AG09319 (cell line): ENCODE results near the gene PSTPIP1.

Experiments
- DNase-seq: peaks from one replicate; pipeline ENCODE4 v3.0.0-alpha.2; 2010; ENCODE audit warnings: low read depth; ENCODE audit errors: extremely low read depth
- TF ChIP-seq, protein P1 (sequence below): IDR thresholded peaks from 2 replicates; pipeline ENCODE4 v1.5.1; 2011; ENCODE audit warnings: low read depth, mild to moderate bottlenecking, inconsistent platforms, low read length, moderate library complexity

Gene PSTPIP1

DNA sequence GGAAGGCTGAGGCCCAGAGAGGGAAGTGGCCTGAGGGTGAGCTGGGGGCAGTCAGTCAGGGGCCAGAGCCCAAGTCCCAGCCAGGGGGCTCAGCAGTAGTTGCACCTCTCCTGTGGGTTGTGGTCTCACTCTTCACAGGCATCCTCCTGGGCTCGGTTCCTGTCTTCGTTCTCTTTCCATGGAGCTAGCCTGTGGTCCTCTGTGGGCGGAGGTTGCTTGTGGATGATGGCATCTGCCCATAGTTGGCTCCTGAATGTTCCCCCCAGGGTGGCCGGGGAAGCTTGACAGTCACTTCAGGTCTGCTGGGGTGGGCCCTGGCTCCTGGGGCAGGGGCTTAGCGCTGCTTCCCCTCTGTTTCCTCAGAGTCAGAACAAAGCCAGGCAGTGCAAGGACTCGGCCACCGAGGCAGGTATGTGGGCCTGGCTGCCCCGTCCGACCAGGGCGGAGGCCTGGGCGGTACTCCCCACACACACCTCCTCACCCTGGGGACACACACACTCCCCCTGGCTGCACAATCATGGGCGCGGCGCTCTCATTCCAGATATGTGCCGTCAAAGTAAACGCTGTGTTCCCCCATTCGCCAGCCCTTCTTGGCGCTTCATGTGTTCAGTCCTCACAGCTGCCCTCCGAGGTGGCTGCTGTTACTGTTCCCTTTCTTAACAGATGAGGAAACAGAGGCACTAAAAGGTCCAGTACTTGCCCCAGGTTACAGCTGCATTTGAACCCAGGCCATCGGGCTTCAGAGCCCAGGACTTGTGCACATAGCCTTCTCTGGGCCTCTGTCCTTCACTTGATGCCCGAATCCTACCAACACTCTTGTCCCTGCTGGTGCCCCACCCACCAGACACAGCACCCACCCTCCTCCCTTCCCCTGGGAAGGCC, 34.5 kb downstream of the PSTPIP1 start:
- DNase-seq: no peak
- TF ChIP-seq, protein P1, sequence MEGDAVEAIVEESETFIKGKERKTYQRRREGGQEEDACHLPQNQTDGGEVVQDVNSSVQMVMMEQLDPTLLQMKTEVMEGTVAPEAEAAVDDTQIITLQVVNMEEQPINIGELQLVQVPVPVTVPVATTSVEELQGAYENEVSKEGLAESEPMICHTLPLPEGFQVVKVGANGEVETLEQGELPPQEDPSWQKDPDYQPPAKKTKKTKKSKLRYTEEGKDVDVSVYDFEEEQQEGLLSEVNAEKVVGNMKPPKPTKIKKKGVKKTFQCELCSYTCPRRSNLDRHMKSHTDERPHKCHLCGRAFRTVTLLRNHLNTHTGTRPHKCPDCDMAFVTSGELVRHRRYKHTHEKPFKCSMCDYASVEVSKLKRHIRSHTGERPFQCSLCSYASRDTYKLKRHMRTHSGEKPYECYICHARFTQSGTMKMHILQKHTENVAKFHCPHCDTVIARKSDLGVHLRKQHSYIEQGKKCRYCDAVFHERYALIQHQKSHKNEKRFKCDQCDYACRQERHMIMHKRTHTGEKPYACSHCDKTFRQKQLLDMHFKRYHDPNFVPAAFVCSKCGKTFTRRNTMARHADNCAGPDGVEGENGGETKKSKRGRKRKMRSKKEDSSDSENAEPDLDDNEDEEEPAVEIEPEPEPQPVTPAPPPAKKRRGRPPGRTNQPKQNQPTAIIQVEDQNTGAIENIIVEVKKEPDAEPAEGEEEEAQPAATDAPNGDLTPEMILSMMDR: no peak

DNA sequence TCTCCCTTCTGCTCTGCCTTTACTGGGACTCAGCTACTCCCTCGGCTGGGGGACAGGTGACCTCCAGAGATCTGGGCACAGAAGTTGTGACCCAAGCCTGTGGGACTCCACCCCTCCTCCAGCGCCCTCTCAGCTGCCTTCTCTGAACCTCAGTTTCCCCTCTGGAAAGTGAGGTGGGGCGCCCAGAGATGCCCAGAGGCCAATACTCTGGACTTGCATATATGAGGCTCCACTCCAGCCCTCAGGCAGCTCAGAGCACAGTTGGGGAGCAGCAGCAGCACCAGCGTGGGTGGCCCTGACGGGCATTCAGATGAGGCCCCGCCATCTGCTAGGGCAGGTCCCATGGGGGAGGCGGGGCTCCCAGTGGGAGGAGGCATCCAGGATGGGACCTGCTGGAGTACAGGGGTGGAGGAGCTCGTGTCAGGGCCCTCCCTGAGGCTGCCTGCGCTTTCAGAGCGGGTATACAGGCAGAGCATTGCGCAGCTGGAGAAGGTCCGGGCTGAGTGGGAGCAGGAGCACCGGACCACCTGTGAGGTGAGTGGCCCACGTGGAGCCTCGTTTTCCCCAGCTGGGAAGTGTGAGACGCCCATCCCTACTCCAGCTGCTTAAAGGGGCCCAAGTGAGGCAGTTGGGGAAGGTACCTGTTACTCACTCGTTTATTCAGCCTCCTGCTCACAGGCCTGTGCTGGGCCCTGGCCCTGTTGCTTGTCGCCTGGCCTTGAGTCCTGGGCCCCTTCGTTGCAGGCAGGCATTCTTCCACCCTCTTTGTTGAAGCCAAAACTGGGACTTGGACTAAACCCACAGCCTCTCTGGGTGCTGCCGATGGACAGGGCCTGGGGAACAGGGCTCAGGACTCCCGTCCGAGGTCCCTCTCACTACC, 35.4 kb downstream of the PSTPIP1 start:
- TF ChIP-seq, protein P1: no peak
- DNase-seq: no peak

DNA sequence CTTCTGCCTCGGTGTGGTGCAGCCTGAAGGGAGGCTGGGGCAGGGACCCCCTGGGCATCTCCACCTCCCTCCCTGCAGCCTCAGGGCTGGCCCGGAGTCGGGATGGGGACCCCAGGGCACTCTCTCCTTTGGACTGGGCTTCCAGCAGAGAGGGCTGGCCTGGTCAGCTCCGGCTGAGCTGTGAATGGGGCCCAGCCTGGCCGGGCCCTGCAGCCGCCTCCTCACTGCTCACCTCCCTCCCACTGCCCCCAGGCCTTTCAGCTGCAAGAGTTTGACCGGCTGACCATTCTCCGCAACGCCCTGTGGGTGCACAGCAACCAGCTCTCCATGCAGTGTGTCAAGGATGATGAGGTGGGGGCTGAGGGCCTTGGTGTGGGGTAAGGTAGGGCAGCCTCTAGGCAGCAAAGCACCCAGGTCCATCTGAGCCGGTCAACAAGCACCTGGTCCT, 36.0 kb downstream of the PSTPIP1 start:
- TF ChIP-seq, protein P1: no peak
- no peak for DNase-seq

DNA sequence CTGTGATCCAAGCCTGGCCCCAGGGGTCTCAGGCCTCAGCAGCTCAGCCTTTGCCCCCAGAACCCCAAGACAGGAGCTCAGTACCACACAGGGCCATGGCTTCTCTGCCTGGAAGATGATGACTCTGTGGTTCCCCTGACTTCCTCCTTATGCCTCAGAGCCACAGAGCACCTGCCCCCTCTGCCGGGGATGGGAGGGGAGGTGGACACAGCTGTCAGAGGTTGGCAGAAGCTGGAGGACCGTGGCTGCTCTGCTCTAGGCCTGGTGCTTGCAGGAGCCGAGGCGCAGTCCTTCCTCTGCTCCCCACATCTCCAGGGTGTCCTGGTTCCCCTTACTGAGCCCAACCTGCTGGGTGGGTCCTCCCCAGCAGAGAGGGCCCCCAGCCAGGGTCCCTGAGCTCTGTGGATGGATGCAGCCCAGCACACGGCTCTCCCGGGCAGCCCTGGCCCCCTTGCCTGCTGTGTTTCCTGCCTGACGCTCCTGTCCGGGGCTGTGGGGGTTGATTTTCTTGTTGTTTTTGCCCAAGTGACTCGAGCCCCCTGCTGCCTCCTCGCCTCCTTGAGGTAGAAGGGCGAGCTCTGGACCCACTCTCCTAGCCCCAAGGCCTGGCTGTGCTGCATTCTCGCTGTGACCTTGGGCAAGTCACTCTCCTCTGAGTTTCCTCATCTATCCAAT, 36.6 kb downstream of the PSTPIP1 start:
- DNase-seq: no peak
- TF ChIP-seq, protein P1: no peak

DNA sequence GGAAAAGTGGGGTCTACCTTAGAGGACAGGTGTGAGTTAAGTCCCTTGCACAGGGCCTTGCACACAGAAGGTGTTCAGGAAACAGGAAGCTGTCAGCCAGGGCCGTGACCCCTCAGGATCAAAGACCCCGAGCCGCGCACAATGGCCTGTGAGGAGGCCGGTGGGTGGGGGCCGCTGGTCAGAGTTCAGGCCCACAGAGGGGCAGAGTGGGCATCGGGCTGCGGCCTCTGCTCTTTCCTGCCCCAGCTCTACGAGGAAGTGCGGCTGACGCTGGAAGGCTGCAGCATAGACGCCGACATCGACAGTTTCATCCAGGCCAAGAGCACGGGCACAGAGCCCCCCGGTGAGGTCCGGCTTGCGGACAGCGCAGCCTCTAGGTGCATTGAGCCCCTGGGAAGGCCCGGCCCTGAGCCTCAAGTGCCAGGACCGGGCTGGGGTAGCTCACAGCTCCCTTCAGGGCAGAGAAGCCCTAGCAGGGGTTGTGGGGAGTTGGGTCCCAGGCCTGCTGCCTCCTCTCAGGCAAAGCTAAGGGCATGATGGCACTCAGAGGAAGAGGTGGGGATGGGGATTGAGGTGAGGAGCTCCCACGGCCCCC, 37.2 kb downstream of the PSTPIP1 start:
- no peak for DNase-seq
- TF ChIP-seq, protein P1: no peak

DNA sequence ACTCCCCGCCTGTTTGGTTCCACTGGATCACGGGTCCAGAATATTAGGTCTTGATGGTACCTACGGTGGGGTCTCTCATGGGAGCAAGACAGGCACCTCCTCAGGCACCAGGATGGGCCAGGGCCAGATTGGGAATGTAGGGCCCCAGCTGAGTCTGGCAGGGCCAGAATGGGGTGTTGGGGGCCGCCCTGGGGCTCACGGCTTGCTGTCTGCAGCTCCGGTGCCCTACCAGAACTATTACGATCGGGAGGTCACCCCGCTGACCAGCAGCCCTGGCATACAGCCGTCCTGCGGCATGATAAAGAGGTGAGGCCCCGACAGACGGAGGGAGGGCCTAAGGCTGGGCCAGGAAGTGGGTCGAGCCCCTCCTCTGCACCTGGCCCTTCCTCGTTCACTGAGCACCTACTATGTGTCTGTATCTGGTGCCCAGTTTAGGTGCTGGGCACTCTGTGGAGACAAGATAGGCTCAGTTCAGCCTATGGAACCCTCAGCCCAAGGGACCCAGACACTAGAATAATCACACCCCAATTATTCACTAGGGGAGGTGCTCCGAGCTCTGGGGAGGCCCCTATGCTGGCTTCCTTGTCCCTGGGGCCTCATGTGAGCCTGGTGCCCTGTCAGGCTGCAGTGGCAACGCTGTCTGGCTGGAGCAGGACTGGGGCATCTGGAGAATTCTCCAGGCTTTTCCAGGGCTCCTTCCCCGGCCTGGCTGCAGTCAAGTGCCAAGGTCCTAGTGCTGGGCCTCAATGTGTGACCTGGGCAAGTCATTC, 37.9 kb downstream of the PSTPIP1 start:
- DNase-seq: no peak
- TF ChIP-seq, protein P1: no peak
